AG09319 (cell line): ENCODE results near the gene LINC01488.

Experiments
- DNase-seq: peaks from one replicate; pipeline ENCODE4 v3.0.0-alpha.2; 2010; ENCODE audit warnings: low read depth; ENCODE audit errors: extremely low read depth
- CTCF ChIP-seq: IDR thresholded peaks from 2 replicates; pipeline ENCODE4 v1.5.1; 2011; ENCODE audit warnings: low read depth, mild to moderate bottlenecking, inconsistent platforms, low read length, moderate library complexity

Gene LINC01488

GRCh38 chr11:69498614-69499175, 17.2 kb downstream of the LINC01488 start:
- no peak for DNase-seq
- TF ChIP-seq CTCF, result no peak

- no peak for DNase-seq
Measured at GRCh38 chr11:69499186-69499917, 17.9 kb downstream of the LINC01488 start.

GRCh38 chr11:69499918-69500284, 18.4 kb downstream of the LINC01488 start:
- DNase-seq, result no peak
- TF ChIP-seq CTCF, result no peak

More at GRCh38 chr11:69499186-69499917, 17.9 kb downstream of the LINC01488 start:
- no peak for TF ChIP-seq CTCF

GRCh38 chr11:69500285-69501120, 19.0 kb downstream of the LINC01488 start:
- DNase-seq, result no peak
- no peak for TF ChIP-seq CTCF

GRCh38 chr11:69501121-69501489, 19.6 kb downstream of the LINC01488 start:
- DNase-seq, result no peak
- no peak for TF ChIP-seq CTCF

GRCh38 chr11:69501891-69502860, 20.7 kb downstream of the LINC01488 start:
- no peak for DNase-seq
- no peak for TF ChIP-seq CTCF
